WTC11 (cell line): Measurements from ENCODE around the gene PSMB11. TPM values are rescaled to one million over a fixed set of nuclear protein-coding genes. Genes with fewer than 3 reads are reported as not detected.
A peak's percentile ranks its signal among the peaks of the same experiment; 100 is the strongest.

Experiments
- ATAC-seq: fragments of 200-7000 bp; cut with Tn5 transposase; 2 replicates; pipeline ENCODE4 v1.10.0; 2021; ENCODE audit warnings: mild to moderate bottlenecking, moderate library complexity
- CTCF ChIA-PET: fragments of 300-600 bp; sonication (Branson Sonifier 250); formaldehyde crosslinking; loops from one replicate; lab custom pipeline; 2021; ENCODE audit warnings: antibody characterized with exemption; lab: Charles Lee
- POLR2A ChIA-PET: fragments of 350-600 bp; sonication (Branson Sonifier 250); formaldehyde crosslinking; loops from one replicate; lab custom pipeline; 2021; ENCODE audit warnings: antibody characterized with exemption; lab: Charles Lee
- DNase-seq: peaks from one replicate; pipeline ENCODE4 v3.0.0; 2021; ENCODE audit warnings: low spot score
- H3K27ac Mint-ChIP-seq: 2 replicates; pipeline ENCODE4 v1.8.0; 2021; ENCODE audit warnings: mixed read lengths
- H3K27me3 Mint-ChIP-seq: 2 replicates; pipeline ENCODE4 v1.8.0; 2021; ENCODE audit warnings: low read depth, mild to moderate bottlenecking, moderate library complexity, mixed read lengths
- H3K36me3 Mint-ChIP-seq: 2 replicates; pipeline ENCODE4 v1.8.0; 2021; ENCODE audit warnings: mixed read lengths
- H3K4me1 Mint-ChIP-seq: 2 replicates; pipeline ENCODE4 v1.8.0; 2022; ENCODE audit warnings: mixed read lengths
- H3K4me3 Mint-ChIP-seq: 2 replicates; pipeline ENCODE4 v1.8.0; 2021; ENCODE audit warnings: mild to moderate bottlenecking, moderate library complexity, mixed read lengths
- H3K9me3 Mint-ChIP-seq: 2 replicates; pipeline ENCODE4 v1.8.0; 2021; ENCODE audit warnings: mixed read lengths
- ATF1 ChIP-seq: sonication (generic); formaldehyde crosslinking; IDR thresholded peaks from 2 replicates; pipeline ENCODE4 v1.8.1; 2023; ENCODE audit warnings: mild to moderate bottlenecking, moderate library complexity, missing genetic modification reagents
- E2F4 ChIP-seq: sonication (generic); formaldehyde crosslinking; IDR thresholded peaks from 2 replicates; pipeline ENCODE4 v1.8.1; 2022; ENCODE audit warnings: low read depth, mild to moderate bottlenecking, moderate library complexity, missing genetic modification reagents, borderline replicate concordance
- E2F5 ChIP-seq: sonication (generic); formaldehyde crosslinking; IDR thresholded peaks from 2 replicates; pipeline ENCODE4 v1.8.1; 2022; ENCODE audit warnings: mild to moderate bottlenecking, moderate library complexity, missing genetic modification reagents
- FOXK1 ChIP-seq: sonication (generic); formaldehyde crosslinking; IDR thresholded peaks from 2 replicates; pipeline ENCODE4 v1.8.0; 2022; ENCODE audit warnings: mild to moderate bottlenecking, moderate library complexity, missing genetic modification reagents
- GABPB1 ChIP-seq: sonication (generic); formaldehyde crosslinking; IDR thresholded peaks from 2 replicates; pipeline ENCODE4 v1.8.1; 2023; ENCODE audit warnings: mild to moderate bottlenecking, missing genetic modification reagents
- GRHL2 ChIP-seq: fragments of 250-450 bp; sonication (Bioruptor Pico); IDR thresholded peaks from 2 replicates; pipeline ENCODE4 v1.8.0; 2022; ENCODE audit warnings: mild to moderate bottlenecking, moderate library complexity; ENCODE audit not compliant: insufficient replicate concordance, severe bottlenecking
- KAT7 ChIP-seq: sonication (generic); formaldehyde crosslinking; IDR thresholded peaks from 2 replicates; pipeline ENCODE4 v1.8.1; 2023; ENCODE audit warnings: missing genetic modification reagents, mild to moderate bottlenecking, borderline replicate concordance
- NFE2L1 ChIP-seq: sonication (generic); formaldehyde crosslinking; IDR thresholded peaks from 2 replicates; pipeline ENCODE4 v1.8.1; 2023; ENCODE audit warnings: missing genetic modification reagents
- NR2C2 ChIP-seq: sonication (generic); formaldehyde crosslinking; IDR thresholded peaks from 2 replicates; pipeline ENCODE4 v1.8.0; 2022; ENCODE audit warnings: mild to moderate bottlenecking, missing genetic modification reagents
- RELA ChIP-seq: sonication (generic); formaldehyde crosslinking; IDR thresholded peaks from 2 replicates; pipeline ENCODE4 v1.8.1; 2022; ENCODE audit warnings: missing genetic modification reagents, mild to moderate bottlenecking, borderline replicate concordance
- SMAD3 ChIP-seq: sonication (generic); formaldehyde crosslinking; IDR thresholded peaks from 2 replicates; pipeline ENCODE4 v1.8.0; 2022; ENCODE audit warnings: missing genetic modification reagents, mild to moderate bottlenecking, borderline replicate concordance
- TEAD1 ChIP-seq: sonication (generic); formaldehyde crosslinking; IDR thresholded peaks from 2 replicates; pipeline ENCODE4 v1.8.0; 2022; ENCODE audit warnings: mild to moderate bottlenecking, missing genetic modification reagents
- USF2 ChIP-seq: sonication (generic); formaldehyde crosslinking; IDR thresholded peaks from 2 replicates; pipeline ENCODE4 v1.8.1; 2023; ENCODE audit warnings: mild to moderate bottlenecking, missing genetic modification reagents, moderate library complexity
- ZNF232 ChIP-seq: sonication (generic); formaldehyde crosslinking; IDR thresholded peaks from 2 replicates; pipeline ENCODE4 v1.8.0; 2022; ENCODE audit warnings: mild to moderate bottlenecking, missing genetic modification reagents
- ZNF317 ChIP-seq: sonication (generic); formaldehyde crosslinking; IDR thresholded peaks from 2 replicates; pipeline ENCODE4 v1.8.1; 2023; ENCODE audit warnings: low read depth, mild to moderate bottlenecking, moderate library complexity, missing genetic modification reagents, borderline replicate concordance
- total RNA-seq: library from RNA; stranded (reverse); gene quantifications from 3 replicates; pipeline ENCODE4 v1.2.3, GENCODE V29; 2021
- TF ChIP-seq, protein P1 (sequence below): fragments of 200-600 bp; IDR thresholded peaks from 2 replicates; pipeline ENCODE4 v1.8.0; 2022; ENCODE audit warnings: antibody characterized with exemption
- TF ChIP-seq, protein P2 (sequence below): sonication (generic); formaldehyde crosslinking; IDR thresholded peaks from 2 replicates; pipeline ENCODE4 v1.8.1; 2022; ENCODE audit warnings: mild to moderate bottlenecking, missing genetic modification reagents, moderate library complexity, borderline replicate concordance
- TF ChIP-seq, protein P3 (sequence below): fragments of 250-450 bp; sonication (Bioruptor Pico); IDR thresholded peaks from 2 replicates; pipeline ENCODE4 v1.9.0; 2021; ENCODE audit warnings: mild to moderate bottlenecking
- TF ChIP-seq, protein P4 (sequence below): sonication (generic); formaldehyde crosslinking; IDR thresholded peaks from 2 replicates; pipeline ENCODE4 v1.8.0; 2023; ENCODE audit warnings: missing genetic modification reagents

The PSMB11 gene
- total RNA-seq, 1 experiment from 2014 or later: not detected

DNA sequence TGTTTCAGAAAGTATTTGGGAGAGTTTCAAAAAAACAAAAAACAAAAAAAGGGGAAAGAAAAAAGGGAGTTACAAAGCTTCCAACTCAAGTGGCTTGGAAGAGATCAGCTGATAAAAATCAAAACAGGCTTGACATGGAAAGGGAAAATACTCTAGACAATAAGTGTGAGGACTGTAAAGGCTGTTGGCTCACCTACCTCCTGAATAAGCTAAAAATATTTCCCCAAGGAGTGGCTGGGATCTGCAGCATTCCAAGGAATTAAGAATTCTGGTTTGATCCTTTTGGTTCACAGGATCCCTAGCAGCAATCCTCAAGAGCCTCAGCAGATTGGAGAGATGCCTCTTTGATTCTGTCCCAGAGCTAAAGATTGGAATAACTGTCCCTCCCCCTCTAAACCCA lies 48.5 kb upstream of the PSMB11 start (continued):
- TF ChIP-seq KAT7 (CRISPR knock-in tag): no peak

DNA sequence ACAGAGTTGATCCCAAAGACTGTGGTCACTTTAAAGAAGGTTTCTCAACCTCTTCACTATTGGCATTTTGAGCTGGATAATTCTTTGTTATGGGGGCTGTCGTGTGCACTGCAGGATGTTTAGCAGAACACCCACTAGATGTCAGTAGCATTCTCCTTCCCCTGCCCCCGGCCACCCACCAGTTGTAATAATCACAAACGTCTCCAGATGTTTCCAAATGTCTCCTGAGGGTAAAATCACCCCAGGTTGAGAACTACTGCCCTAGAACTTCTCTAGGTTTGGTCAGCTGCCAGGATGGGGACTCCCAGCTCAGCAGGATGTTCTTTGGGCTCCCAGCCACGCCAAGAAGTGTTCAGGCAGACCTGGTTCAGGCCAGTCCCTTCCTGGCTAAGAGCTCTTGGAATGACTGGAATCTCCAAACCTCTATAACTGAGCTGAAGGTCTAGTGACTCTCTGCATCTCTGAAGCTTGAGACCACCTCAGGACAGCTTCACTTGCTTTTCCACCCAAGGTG lies 47.2 kb upstream of the PSMB11 start:
- no peaks in the 10 kb centered on the region for H3K36me3 Mint-ChIP-seq
- H3K27ac Mint-ChIP-seq: peak overlapping the region; percentile 91
- CTCF ChIA-PET: interaction anchor here (0.6 to 7.8 kb wide), 41 partner anchors 9 to 385 kb away, joined by 3 to 159 read pairs (median 7); partner anchors contain the start of genes ACIN1, AJUBA, C14orf119 and CDH24
- POLR2A ChIA-PET: interaction anchor here (0.6 to 2.0 kb wide), 14 partner anchors 12 to 173 kb away, joined by 3 to 16 read pairs (median 4); partner anchors contain the start of genes AJUBA, HAUS4 and PSMB5
- H3K4me1 Mint-ChIP-seq: peaks cover 5% of the 10 kb centered on the region
- no peak overlapping the region for H3K4me3 Mint-ChIP-seq
- peak; percentile 32 for DNase-seq
- ATAC-seq: peak; percentile 87
- TF ChIP-seq GABPB1 (CRISPR knock-in tag) (0 out of 2 replicates have a peak, but pooled peaks have one; percentile 20), NFE2L1 (no peak)
- TF ChIP-seq, protein P1, sequence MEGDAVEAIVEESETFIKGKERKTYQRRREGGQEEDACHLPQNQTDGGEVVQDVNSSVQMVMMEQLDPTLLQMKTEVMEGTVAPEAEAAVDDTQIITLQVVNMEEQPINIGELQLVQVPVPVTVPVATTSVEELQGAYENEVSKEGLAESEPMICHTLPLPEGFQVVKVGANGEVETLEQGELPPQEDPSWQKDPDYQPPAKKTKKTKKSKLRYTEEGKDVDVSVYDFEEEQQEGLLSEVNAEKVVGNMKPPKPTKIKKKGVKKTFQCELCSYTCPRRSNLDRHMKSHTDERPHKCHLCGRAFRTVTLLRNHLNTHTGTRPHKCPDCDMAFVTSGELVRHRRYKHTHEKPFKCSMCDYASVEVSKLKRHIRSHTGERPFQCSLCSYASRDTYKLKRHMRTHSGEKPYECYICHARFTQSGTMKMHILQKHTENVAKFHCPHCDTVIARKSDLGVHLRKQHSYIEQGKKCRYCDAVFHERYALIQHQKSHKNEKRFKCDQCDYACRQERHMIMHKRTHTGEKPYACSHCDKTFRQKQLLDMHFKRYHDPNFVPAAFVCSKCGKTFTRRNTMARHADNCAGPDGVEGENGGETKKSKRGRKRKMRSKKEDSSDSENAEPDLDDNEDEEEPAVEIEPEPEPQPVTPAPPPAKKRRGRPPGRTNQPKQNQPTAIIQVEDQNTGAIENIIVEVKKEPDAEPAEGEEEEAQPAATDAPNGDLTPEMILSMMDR: 0 out of 2 replicates have a peak, but pooled peaks have one; percentile 14
- H3K27me3 Mint-ChIP-seq: no peaks in the 10 kb centered on the region; the same call in 1 of the 2 replicates
- H3K9me3 Mint-ChIP-seq: no peaks in the 10 kb centered on the region

GRCh38 chr14:22995889-22996625 lies 46.0 kb upstream of the PSMB11 start:
- TF ChIP-seq TEAD1 (CRISPR knock-in tag): no peak
- no peak for TF ChIP-seq NR2C2 (CRISPR knock-in tag)
- TF ChIP-seq, protein P2, sequence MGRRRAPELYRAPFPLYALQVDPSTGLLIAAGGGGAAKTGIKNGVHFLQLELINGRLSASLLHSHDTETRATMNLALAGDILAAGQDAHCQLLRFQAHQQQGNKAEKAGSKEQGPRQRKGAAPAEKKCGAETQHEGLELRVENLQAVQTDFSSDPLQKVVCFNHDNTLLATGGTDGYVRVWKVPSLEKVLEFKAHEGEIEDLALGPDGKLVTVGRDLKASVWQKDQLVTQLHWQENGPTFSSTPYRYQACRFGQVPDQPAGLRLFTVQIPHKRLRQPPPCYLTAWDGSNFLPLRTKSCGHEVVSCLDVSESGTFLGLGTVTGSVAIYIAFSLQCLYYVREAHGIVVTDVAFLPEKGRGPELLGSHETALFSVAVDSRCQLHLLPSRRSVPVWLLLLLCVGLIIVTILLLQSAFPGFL (CRISPR knock-in tag): no peak
- no peak for TF ChIP-seq E2F4
- TF ChIP-seq SMAD3: no peak
- TF ChIP-seq, protein P3, sequence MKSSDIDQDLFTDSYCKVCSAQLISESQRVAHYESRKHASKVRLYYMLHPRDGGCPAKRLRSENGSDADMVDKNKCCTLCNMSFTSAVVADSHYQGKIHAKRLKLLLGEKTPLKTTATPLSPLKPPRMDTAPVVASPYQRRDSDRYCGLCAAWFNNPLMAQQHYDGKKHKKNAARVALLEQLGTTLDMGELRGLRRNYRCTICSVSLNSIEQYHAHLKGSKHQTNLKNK: no peak
- TF ChIP-seq KAT7 (CRISPR knock-in tag): no peak
- no peak for TF ChIP-seq ATF1 (CRISPR knock-in tag)
- no peak for TF ChIP-seq E2F5 (CRISPR knock-in tag)
- TF ChIP-seq GRHL2: no peak
- TF ChIP-seq RELA: no peak
- TF ChIP-seq, protein P4, sequence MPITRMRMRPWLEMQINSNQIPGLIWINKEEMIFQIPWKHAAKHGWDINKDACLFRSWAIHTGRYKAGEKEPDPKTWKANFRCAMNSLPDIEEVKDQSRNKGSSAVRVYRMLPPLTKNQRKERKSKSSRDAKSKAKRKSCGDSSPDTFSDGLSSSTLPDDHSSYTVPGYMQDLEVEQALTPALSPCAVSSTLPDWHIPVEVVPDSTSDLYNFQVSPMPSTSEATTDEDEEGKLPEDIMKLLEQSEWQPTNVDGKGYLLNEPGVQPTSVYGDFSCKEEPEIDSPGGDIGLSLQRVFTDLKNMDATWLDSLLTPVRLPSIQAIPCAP (CRISPR knock-in tag): no peak
- no peak for TF ChIP-seq ZNF232 (CRISPR knock-in tag)
- TF ChIP-seq ZNF317 (CRISPR knock-in tag): no peak
- no peak for TF ChIP-seq USF2 (CRISPR knock-in tag)
- TF ChIP-seq FOXK1 (CRISPR knock-in tag): no peak
- DNase-seq (no peak), ATAC-seq (no peak)
- no peaks in the 10 kb centered on the region for H3K36me3 Mint-ChIP-seq
- POLR2A ChIA-PET: interaction anchor here (1.0 to 2.0 kb wide), 3 partner anchors 10 to 39 kb away, joined by 3 to 15 read pairs (median 8); partner anchors contain the start of genes AJUBA and HAUS4
- CTCF ChIA-PET: interaction anchor here (0.7 to 7.8 kb wide), 21 partner anchors 7 to 1275 kb away, joined by 3 to 159 read pairs (median 19); partner anchors contain the start of genes CDH24, HAUS4 and PSMB11
- H3K4me3 Mint-ChIP-seq: no peak overlapping the region
- no peaks in the 10 kb centered on the region for H3K9me3 Mint-ChIP-seq
- peaks cover 5% of the 10 kb centered on the region for H3K4me1 Mint-ChIP-seq
- peak overlapping the region; percentile 78 for H3K27ac Mint-ChIP-seq
- H3K27me3 Mint-ChIP-seq: no peaks in the 10 kb centered on the region; the same call in 1 of the 2 replicates
